Measurements from ENCODE around the gene SDCCAG8. TPM values are rescaled to one million over a fixed set of nuclear protein-coding genes. Genes with fewer than 3 reads are reported as not detected.

The SDCCAG8 gene
- total RNA-seq, 4 donors from 2014 or later: 30.2 to 46.4 (median 36.7) TPM

DNA sequence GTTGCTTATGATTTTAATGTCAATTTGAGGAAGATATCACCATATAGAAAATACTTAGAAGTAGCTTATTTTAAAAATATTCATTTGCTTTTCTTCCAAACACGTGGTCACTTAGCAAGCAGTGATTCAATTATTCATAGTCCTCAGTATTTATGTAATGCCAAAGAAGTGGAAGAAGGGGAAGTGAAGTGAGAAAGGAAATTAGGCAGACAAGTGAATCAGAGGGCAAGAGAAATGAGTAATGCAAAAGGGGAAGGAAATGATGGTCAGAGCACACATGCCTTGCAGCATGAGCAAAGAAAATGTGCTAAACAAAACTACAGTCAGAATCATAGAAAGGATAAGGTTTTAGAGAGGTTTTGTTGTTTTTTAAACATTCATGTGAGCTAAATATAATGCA is 31.8 kb downstream of the SDCCAG8 start:
- Histone ChIP-seq H3K9me3 (no peaks in the 10 kb centered on the region), H3K36me3 (peaks cover 0 to 74% of the 10 kb centered on the region in 2 donors), H3K4me3 (no peak overlapping the region), H3K4me1 (peaks cover 0 to 11% (median 0%) of the 10 kb centered on the region in 3 donors), H3K27me3 (no peaks in the 10 kb centered on the region), H3K27ac (no peak overlapping the region)
- WGBS, 2 donors (ENCODE audit: low coverage in 1 of 2): 0 to 6% methylated on average over 1 of the region's 1 CpG
- ATAC-seq: peak; percentile 66
- TF ChIP-seq POLR2AphosphoS5 (IDR thresholded peaks at IDR 0.05) (peak; percentile 49), EP300 (IDR thresholded peaks at IDR 0.05) (no peak), POLR2A (IDR thresholded peaks at IDR 0.05) (no peak)
- TF ChIP-seq, protein P1, sequence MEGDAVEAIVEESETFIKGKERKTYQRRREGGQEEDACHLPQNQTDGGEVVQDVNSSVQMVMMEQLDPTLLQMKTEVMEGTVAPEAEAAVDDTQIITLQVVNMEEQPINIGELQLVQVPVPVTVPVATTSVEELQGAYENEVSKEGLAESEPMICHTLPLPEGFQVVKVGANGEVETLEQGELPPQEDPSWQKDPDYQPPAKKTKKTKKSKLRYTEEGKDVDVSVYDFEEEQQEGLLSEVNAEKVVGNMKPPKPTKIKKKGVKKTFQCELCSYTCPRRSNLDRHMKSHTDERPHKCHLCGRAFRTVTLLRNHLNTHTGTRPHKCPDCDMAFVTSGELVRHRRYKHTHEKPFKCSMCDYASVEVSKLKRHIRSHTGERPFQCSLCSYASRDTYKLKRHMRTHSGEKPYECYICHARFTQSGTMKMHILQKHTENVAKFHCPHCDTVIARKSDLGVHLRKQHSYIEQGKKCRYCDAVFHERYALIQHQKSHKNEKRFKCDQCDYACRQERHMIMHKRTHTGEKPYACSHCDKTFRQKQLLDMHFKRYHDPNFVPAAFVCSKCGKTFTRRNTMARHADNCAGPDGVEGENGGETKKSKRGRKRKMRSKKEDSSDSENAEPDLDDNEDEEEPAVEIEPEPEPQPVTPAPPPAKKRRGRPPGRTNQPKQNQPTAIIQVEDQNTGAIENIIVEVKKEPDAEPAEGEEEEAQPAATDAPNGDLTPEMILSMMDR (IDR thresholded peaks at IDR 0.05): no peak

- 76 to 100% methylated on average over 1 to 5 of the region's 6 CpGs for WGBS, 2 donors (ENCODE audit: low coverage in 1 of 2)
- Histone ChIP-seq H3K4me1 (peaks cover 0 to 11% (median 0%) of the 10 kb centered on the region in 3 donors), H3K27ac (peak overlapping the region in 1 of 4 donors; percentile 14), H3K4me3 (no peak overlapping the region), H3K27me3 (no peaks in the 10 kb centered on the region), H3K9me3 (peaks cover 0 to 2% (median 0%) of the 10 kb centered on the region in 3 donors), H3K36me3 (peaks cover 0 to 74% of the 10 kb centered on the region in 2 donors)
- no peak for ATAC-seq
- TF ChIP-seq, protein P1 (IDR thresholded peaks at IDR 0.05): no peak
- no peak for TF ChIP-seq POLR2AphosphoS5 (IDR thresholded peaks at IDR 0.05)
- TF ChIP-seq POLR2A (IDR thresholded peaks at IDR 0.05): no peak
- no peak for TF ChIP-seq EP300 (IDR thresholded peaks at IDR 0.05)
These were observed 32.2 kb downstream of the SDCCAG8 start for GRCh38 chr1:243288062-243288461.

DNA sequence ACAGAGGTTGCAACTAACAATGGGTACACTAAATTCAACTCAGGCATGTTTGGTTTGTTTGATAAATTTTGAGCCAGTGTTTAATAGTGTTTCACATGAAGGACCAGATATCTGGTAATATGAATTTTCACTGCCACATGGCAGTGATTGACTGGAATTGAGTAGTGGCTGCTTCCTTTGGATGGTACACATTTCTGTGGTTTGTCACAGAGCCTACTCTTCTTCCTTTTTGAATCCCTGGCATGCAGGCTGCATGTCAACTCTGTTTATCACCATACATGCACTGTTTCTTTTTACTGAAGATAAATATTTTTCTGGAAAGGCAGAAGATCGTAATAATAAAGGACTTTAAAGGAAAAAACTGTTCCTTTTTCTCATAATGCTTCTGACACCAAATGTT is 35.5 kb downstream of the SDCCAG8 start:
- no peak for ATAC-seq
- H3K36me3 ChIP-seq: peaks cover 0 to 78% of the 10 kb centered on the region in 2 donors
- H3K27me3 ChIP-seq: no peaks in the 10 kb centered on the region
- peaks cover 0 to 12% (median 0%) of the 10 kb centered on the region in 3 donors for H3K9me3 ChIP-seq
- no peak for TF ChIP-seq POLR2A (IDR thresholded peaks at IDR 0.05)
- TF ChIP-seq, protein P1 (IDR thresholded peaks at IDR 0.05): no peak
- no peak for TF ChIP-seq EP300 (IDR thresholded peaks at IDR 0.05)
- no peak for TF ChIP-seq POLR2AphosphoS5 (IDR thresholded peaks at IDR 0.05)
- peaks cover 0 to 11% (median 0%) of the 10 kb centered on the region in 3 donors for H3K4me1 ChIP-seq
- no peak overlapping the region for H3K27ac ChIP-seq
- no peak overlapping the region for H3K4me3 ChIP-seq
- WGBS, 2 donors (ENCODE audit: low coverage in 1 of 2): 90 to 92% methylated on average over 1 of the region's 1 CpG

DNA sequence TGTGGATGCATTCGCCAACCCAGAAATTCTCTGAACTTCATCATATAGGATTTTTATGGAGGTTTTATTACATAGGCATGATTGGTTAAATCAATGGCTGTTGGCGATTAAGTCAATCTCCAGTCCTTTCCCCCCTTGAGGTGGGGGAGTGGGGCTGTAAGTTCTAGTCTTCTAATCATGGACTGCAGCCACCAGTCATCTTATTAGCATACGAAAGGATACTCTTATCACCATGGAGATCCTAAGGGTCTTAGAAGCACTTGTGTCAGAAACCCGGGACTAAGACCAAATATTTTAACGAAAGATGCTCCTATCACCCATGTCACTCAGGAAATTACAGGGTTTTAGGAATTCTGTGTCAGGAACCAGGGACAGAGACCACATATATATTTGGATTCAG is 36.3 kb downstream of the SDCCAG8 start:
- peaks cover 0 to 11% (median 0%) of the 10 kb centered on the region in 3 donors for H3K4me1 ChIP-seq
- ATAC-seq: no peak
- TF ChIP-seq POLR2AphosphoS5 (IDR thresholded peaks at IDR 0.05): no peak
- TF ChIP-seq EP300 (IDR thresholded peaks at IDR 0.05): no peak
- H3K4me3 ChIP-seq: no peak overlapping the region
- H3K36me3 ChIP-seq: peaks cover 0 to 78% of the 10 kb centered on the region in 2 donors
- H3K9me3 ChIP-seq: peaks cover 0 to 12% (median 0%) of the 10 kb centered on the region in 3 donors
- H3K27me3 ChIP-seq: no peaks in the 10 kb centered on the region
- no peak overlapping the region for H3K27ac ChIP-seq
- 100% methylated on average over 2 of the region's 5 CpGs for WGBS, 2 donors (ENCODE audit: low coverage in 1 of 2)

GRCh38 chr1:243293941-243294722 is 38.3 kb downstream of the SDCCAG8 start:
- H3K27me3 ChIP-seq: no peaks in the 10 kb centered on the region
- peaks cover 0 to 12% (median 0%) of the 10 kb centered on the region in 3 donors for H3K9me3 ChIP-seq
- WGBS, 2 donors (ENCODE audit: low coverage in 1 of 2): 69 to 80% methylated on average over 2 to 3 of the region's 4 CpGs
- no peaks in the 10 kb centered on the region for H3K4me1 ChIP-seq
- no peak for ATAC-seq
- H3K36me3 ChIP-seq: peaks cover 0 to 82% of the 10 kb centered on the region in 2 donors
- H3K27ac ChIP-seq: no peak overlapping the region
- no peak overlapping the region for H3K4me3 ChIP-seq
- TF ChIP-seq POLR2A (IDR thresholded peaks at IDR 0.05): no peak
- no peak for TF ChIP-seq EP300 (IDR thresholded peaks at IDR 0.05)
- TF ChIP-seq POLR2AphosphoS5 (IDR thresholded peaks at IDR 0.05): no peak
- TF ChIP-seq, protein P1 (IDR thresholded peaks at IDR 0.05): no peak

Data from gastroesophageal sphincter (tissue), 4 donors.